ENCODE measurements around the gene STK38L.

STK38L gene

DNA sequence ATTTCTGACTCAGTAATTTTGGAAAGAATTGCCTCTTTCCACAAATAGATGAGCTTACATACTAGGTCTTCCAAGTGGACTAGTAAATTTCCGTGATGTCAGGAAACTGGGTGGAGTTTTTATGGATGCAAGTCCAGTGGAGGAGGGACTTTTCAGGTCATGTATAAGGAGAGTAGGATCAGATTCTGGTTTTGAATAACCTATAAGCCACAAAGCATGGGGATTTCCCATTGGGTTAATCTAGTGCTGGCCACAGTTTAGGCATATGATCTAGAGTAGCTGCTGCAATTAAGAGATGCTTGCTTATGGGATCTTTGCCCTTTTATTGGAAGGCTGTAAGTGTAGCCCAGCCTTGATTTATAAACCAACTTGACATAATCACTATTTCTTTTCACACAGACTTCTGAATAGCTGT is 33.8 kb downstream of the STK38L start:
- DNase-seq (ENCODE audit: low read depth), result no peak

DNA sequence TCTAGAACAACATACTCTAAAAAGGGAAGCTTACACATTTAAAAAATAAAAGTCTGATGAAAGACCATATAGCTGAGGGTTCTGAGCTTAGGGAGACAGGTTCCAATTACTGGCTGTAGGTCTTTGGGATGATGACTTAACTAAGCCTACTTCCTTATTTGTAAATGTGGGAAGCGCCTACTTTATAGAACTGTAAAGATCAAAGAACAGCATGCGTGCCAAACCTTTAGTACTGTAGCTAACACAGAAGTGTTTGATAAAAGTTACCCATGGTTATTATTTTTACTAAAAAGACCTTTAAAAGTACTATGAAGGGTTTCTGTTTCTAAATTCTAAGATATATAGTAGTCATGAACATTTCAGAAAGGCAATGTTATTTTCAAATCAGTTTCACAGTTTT is 35.7 kb downstream of the STK38L start:
- no peak for DNase-seq (ENCODE audit: low read depth)

DNA sequence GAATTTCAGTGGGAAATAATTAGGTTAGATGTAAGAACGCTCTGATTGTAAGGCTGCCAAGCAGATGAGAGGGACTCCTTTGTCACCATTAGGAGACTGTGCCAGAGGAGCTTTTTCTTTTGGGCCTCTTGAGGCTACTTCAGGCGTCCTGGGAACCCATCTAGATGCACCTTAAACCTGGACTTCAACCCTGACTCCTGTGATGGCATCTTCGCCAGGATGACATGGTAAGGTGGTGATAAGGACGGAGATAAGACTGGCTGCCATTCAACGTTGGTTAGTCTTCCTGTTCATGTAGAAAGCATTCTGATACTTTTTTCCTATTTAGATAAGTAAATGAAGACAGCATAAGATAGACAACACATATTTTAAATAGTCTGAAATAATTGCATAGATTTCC is 36.3 kb downstream of the STK38L start:
- no peak for DNase-seq (ENCODE audit: low read depth)

DNA sequence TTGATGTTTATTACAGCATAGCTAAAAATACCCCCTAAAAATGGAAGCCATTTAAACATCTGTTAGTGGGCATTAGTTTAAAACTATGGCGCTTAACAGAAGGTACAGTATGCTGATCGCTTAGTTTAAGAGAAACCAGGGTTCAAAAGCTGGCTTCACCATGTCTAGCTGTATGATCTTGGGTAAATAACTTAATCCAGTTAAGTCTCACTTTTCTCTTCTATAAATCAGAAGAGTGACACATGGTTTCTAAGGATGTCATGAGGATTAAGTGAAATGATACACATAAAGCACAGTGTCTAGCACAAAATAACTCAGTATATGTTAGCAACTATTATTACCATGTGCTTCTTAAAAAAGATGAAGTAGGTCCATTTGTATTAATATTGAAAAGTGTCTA is 38.7 kb downstream of the STK38L start:
- no peak for DNase-seq (ENCODE audit: low read depth)

DNA sequence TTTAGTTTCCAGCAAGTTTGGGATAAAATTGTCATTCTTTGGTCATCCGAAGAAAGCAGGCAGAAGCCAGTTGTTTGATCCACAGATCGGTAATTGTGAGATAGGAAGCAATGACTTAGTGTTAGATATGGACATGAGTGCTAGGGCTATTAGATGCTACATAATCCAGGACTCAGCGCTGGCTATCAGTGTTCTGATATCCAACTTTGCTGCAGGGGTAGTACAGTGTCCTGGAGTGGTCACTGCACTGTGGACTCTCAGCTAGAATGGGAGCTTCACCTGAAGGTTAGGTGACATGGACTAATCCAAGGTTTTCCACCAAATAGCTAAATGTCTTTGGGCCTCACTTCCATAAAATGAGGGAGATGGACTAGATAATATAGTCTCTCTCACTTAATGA is 39.9 kb downstream of the STK38L start:
- no peak for DNase-seq (ENCODE audit: low read depth)

DNA sequence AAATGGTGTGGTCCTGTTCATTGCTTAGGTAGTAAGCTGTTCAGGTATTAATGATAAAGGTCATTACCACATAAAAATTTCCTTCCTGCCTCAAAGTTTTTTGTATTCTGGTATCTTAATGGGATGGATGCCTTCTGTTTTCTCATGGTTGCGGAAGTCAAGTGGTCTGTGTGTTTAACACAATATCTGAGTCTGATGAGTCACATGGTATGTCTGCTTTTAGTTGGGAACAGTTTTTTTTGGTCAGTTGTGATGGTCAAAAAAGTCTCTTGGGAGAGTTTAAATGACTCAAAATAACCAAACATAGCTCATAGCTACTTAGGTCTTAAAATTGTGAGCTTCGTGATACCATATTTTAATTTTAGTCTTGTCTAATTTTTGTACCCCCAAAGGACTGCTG is 40.7 kb downstream of the STK38L start:
- no peak for DNase-seq (ENCODE audit: low read depth)

DNA sequence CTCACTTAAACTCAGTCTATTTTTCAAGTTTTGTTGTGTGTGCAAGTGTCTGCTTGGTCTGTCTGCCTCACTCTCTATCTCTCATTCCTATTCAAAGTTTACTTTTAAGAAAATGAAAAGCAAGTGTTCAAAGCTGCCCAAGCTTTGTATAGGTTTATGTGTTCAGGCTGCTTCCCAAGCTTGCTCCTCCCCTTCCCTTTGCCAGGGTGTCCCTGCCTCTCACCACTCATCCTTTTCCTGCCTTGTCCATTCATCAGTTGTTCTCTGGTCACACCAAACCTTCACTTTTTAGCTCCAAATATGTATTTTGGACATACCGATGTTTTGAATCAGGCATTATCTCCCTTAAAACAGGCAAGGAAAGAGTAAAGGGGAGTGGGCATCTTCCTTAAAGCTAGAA is 41.3 kb downstream of the STK38L start:
- no peak for DNase-seq (ENCODE audit: low read depth)

DNA sequence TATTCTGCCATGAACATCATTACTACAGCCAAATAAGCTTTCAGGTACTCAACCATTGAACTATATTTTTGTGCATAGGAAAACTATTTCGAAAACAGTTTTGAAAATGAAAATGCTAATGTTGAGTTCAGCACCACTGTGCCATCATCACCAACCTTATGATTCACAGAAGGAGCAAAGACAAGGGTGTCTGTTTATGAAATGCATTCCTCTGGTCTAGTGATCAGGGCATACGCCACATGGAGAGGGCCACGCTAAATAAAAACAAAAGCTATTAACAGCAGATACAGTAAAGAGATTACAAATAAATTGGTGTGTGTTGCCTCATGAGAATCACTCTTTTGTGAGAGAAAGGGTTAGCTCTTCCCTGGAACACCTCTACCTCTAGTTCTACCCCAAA is 45.3 kb downstream of the STK38L start:
- no peak for DNase-seq (ENCODE audit: low read depth)

DNA sequence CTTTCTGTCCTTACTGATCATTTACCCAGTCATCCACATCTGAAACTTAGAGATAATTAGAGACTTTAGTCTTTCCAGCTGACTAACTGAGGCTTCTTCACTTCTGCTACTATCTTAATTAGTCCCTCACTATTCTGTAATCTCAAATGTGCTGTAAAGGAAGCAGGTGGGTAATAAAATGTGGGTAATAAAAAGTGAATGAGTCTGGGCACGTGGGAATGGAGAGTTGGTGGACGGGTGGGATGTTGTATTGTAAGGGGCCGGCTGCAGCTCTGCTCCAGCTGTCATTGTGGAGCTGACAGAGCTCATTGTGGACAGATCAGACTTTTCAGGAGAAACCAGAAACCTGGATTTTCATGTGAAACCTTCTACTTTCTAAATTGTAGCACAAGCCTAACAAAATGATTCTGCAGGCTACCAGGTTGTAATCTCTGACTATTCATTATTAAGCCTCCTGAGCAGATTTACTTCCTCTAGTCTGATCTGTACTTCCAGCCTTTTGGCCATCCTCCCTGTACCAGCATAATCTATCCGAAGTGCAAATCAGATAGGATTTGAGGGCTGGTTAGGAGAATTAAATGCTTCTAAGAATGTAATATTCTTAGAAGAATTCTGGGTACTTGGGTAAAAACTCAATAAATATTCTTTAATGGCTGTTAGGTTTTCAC is 46.5 kb downstream of the STK38L start:
- DNase-seq (ENCODE audit: low read depth), result no peak

DNA sequence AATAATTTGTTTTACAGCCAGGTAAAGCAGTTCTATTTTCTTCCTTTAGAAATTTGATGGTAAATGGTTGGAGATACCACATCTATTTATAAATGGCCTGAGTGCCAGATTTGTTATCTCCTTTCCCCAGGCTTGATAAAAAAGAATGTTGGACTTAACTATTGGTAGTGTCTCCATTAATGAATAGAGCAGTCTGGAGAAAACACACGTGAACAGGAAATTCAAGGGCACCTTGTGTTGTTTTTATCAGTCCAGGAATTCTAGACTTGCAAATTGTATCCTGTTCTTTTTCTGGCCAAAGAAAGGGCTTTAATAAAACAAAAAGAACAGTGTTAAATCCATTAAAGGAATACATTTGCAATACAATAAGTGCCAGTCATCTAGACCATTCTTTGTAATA is 47.8 kb downstream of the STK38L start:
- no peak for DNase-seq (ENCODE audit: low read depth)

DNA sequence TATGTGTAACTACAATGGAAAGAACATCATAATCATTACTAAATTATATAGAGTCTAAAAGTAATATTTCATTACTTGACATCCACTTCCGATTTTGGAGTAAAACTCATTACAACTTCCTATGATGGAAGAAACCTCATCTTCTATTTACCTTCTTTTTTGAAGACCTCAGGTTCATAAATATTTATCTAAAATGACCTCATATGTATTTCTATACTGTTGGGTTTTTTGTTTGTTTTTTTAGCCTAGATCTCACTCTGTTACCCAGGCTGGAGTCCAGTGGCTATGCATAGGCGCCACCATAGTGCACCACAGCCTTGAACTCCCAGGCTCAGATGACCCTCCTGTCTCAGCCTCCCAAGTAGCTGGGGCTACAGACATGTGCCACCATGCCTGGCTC is 48.6 kb downstream of the STK38L start:
- no peak for DNase-seq (ENCODE audit: low read depth)

DNA sequence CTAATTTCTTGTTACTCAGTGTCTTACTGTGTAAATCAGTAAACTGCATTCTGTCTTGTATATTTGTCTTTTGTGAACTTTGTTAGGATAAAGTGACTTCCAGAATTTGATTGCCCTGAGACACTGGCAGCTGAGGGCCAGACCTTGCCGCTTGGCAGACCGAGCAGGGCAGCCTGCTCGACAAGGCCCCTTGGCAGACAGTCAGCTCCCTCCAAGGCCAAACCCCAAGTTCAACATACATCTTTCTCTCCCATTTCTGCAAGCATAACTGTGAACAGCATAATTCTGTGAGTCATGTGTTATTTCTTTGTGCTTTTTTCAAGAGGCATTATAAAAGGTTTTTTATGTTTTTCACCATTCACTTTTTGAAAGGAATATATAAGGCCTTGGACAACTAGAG is 49.4 kb downstream of the STK38L start:
- DNase-seq (ENCODE audit: low read depth), result no peak

DNA sequence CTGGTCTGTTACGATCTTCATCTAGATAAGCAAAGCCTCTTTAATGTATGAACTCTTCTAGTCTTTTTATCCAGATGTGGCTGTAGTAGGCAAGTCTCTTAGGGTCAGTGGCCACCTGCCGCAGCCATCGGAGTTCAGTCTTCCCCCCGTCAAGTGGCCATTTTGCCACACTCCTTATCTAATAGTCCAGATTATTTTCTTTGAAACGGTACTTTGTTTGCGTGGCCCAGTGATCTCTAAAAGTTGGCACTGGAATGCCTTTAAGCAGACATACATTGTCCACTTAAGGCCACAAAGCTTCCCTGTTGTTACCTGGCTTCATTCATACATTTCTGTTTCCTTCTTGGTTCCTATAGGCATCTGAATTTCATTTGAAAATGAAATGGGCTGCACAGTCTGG is 52.6 kb downstream of the STK38L start:
- DNase-seq (ENCODE audit: low read depth), result no peak

DNA sequence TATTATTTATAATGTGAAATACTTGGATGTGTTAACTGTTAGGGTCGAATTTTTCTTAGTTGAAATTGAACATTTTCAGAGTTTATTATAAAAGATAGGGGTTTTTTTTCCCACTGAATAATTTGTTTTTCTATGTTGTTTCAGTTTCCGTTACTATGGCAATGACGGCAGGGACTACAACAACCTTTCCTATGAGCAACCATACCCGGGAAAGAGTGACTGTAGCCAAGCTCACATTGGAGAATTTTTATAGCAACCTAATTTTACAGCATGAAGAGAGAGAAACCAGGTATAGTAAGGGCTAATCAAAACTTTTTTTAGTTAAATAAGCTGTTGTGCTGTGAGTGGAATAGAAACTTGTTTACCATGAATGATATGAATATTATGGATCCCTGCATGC is 53.5 kb downstream of the STK38L start:
- no peak for DNase-seq (ENCODE audit: low read depth)

DNA sequence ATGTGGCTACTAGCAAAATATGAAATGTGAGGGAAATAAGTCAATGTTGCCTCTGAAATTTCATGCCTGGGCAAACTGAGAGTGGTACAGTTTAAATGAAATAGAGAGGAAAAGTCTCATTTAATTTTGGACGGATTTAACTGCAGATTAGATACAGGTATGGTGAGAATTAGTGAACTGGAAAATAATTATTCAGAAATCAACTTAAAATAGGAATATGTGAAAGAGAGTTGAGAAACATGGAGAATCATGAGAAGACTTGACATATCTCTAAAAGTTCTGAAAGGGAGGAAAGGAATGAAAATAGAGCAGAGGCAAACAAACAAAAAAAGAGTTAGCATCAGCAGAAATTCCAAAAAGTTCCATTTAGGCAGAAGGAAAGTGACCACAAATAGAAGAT is 55.0 kb downstream of the STK38L start:
- no peak for DNase-seq (ENCODE audit: low read depth)

DNA sequence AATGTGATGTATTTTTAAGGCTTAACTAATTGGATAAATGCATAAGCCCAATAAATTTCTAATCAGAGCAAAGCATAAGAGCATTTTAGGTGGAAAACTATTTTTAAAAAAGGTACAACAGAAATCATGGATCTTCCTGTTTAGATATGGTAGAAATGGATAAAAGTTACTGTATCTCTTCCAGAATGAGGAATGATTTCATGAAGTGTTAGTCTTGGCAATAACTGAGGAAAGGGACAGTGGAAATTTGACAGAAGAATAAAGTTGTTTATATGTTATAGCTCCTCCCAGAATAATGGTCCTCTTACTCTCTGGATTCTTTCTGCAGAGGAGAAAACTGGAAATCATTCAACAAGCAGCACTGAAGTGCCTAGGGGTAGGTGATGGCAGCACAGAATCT is 56.1 kb downstream of the STK38L start:
- DNase-seq (ENCODE audit: low read depth), result no peak

DNA sequence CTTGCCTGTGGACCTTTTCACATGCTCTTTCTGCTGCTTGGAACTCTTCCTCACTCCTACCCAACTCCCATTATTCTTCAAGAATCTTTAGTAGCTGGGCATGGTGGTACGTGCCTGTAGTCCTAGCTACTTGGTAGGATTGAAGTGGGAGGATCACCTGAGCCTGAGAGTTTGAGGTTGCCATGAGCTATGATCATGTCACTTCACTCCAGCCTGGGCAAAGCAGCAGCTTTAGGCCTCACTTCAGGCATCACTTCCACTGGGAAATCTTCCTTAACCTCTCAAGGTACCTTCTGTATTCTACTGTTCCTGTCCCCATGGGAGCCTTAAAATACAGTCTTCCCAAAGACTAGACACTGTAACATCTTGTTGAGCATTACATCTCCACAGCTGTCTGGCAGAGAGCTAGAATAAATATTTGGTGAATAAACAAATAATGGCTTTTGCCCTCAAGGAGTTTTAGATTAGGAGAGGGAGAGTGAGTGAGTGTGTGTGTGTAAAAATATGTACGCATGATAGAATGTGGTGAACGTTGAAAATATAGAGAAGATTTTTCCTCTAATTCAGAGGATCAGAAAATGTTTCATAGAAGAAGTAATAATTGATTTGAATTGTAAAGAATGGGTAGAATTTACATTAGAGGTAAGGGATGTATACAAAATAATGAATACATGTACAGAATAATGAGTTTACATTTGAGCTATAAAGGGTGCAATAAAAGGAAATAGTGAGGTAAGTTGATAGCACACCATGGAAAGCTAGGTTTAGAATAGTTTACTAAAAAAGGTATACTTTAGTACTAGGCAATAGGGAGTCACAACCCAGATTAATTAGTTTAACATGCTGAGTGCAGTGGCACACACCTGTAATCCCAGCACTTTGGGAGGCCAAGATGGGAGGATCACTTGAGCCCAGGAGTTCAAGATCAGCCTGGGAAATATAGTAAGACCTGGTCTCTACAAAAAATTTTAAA is 59.3 kb downstream of the STK38L start:
- no peak for DNase-seq (ENCODE audit: low read depth)

DNA sequence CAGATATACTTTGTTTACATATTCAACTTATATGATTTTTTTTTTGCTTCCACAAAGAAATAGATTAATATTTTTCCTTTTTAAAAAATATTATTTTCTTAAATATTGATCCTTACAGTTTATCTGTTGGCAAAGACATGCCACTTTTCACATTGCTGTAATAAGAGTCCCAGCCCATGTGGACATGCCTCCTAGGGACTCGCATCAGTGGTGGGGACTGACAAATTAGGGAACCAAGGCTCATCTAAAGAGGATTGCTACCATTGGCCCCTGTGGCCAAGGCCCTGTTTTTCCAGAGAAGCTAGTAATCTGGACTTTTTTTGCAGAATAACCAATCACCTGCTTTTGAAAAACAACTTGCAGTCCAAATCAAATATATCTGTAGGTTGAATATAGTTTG is 60.8 kb downstream of the STK38L start:
- DNase-seq (ENCODE audit: low read depth), result no peak

DNA sequence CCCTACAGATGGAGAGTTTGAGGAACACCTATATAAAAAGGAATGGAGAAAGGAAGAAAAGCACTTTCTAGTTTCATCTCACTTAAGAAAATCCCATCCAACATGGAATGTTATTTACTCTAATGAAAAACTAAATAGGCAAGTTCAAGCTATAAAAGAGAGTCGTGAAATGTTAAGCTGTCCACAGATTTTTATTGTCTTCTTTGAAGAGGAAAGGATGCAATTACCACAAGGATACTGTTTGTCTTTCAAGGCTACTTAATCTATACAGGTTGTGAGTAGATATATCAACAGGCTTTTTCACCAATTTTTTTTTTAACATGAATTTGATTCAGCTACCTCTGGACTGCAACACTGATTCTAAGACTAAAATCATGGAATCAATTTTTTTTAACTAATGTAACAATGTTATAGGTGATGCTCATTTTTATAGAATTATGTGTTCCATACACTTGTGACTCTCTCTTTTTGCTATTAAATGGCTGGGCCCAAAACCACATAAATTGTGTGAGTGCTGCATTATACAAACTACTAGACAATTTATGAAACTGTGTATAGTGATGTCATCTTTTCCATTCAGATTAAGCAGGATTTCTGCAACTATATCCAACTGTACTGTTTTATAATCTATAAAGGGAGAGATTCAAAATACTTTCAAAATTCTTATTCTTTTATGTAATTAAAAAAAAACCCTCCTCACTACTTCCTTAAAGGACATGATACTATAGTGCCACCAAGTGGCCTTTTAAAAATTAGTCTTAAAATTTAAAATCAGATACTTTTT is 61.8 kb downstream of the STK38L start:
- DNase-seq (ENCODE audit: low read depth), result no peak

DNA sequence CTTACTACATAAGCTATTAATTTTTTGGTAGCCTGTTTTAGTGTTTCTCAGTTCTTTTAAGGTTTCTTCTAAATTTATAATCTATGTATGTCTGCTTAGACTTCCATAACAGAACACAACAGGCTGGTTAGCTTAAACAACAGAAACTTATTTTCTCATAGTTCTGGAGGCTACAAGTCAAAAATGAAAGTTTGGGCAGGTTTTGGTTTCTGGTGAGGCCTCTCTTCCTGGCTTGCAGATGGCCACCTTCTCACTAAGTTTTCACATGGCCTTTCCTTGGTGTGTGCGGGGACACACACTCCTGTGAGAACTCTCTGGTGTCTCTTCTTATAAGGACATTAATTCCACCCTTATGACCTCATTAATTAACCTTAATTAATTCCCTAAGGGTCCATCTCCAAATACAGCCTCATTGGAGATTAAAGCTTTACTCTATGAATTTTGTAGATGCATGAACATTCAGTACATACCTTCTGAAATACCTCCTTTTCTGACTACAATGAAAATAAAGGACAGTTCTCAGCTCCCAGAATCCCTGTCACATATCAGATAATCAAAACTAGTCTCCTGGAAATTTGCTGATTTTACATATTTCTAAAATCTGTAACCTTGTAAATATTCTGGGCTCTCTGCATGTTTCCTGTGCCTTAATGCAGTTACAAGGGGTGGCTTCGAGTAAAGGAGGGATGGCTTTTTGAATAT is 65.4 kb downstream of the STK38L start:
- DNase-seq (ENCODE audit: low read depth), result no peak

DNA sequence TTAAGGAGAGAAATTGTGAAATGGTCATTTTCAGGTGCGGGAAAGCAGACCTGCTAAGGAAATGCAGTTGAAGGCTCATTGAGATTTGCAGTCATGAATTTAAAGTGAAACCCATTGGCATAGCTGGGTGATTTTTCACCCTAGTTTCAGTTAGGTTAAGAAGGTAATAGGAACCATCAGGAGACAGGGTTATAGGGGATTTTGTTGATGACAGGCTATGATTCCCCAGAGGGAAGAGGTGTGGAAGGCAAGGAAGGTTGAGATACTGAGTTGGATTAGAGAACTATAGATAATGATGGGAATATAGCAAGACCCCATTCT is 65.9 kb downstream of the STK38L start:
- no peak for DNase-seq (ENCODE audit: low read depth)

DNA sequence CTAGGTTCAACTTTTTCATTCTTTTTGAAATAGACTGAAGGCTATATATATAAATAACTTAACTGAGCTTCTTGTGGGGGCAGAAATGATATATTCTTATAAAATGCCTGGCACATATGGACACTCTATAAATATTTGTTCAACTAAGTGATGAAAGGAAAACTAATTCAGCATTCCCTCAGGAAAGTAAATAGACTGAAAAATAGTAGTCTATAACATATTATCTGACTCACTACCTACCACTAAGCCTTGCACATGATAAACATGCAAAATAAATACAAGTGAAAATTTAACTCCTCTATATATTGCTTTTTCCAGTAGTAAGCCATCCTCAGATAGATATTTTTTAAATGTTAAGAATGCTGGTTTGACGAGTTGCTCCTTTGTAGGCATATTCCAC is 72.9 kb downstream of the STK38L start:
- no peak for DNase-seq (ENCODE audit: low read depth)
